GM12864 (cell line): ENCODE data around the gene PIEZO2.

Experiments
- DNase-seq: peaks from one replicate; pipeline ENCODE4 v3.0.0-alpha.2; 2011; ENCODE audit warnings: low read depth
- H3K4me3 ChIP-seq: 2 replicates; pipeline ENCODE4 v1.5.1; 2011; ENCODE audit warnings: mild to moderate bottlenecking, low read depth, low read length, control low read depth
- TF ChIP-seq, protein P1 (sequence below): IDR thresholded peaks from 2 replicates; pipeline ENCODE4 v1.5.1; 2011; ENCODE audit warnings: low read depth, mild to moderate bottlenecking, moderate library complexity, low read length, control low read depth, inconsistent platforms; ENCODE audit errors: missing control alignments

The PIEZO2 gene

DNA sequence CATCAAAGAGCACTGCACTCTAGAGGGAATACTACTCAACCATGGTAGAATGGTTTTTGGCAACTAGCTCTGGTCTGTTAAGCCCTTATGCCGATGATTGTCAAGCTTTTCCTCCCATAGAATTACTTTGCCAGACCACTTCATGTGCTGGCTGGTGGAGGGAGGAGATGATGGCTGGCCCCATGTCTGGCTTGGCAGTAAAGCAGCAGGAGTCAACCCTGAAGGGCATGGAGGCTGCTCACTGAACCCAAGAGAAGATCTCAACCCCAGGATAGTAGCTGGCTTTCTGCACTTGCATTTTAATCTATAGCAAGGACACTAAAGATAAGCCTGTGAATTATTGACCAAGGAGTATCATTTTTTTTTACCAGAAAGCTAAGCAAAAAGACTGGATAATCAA lies 309.9 kb downstream of the PIEZO2 start:
- DNase-seq: no peak
- TF ChIP-seq, protein P1, sequence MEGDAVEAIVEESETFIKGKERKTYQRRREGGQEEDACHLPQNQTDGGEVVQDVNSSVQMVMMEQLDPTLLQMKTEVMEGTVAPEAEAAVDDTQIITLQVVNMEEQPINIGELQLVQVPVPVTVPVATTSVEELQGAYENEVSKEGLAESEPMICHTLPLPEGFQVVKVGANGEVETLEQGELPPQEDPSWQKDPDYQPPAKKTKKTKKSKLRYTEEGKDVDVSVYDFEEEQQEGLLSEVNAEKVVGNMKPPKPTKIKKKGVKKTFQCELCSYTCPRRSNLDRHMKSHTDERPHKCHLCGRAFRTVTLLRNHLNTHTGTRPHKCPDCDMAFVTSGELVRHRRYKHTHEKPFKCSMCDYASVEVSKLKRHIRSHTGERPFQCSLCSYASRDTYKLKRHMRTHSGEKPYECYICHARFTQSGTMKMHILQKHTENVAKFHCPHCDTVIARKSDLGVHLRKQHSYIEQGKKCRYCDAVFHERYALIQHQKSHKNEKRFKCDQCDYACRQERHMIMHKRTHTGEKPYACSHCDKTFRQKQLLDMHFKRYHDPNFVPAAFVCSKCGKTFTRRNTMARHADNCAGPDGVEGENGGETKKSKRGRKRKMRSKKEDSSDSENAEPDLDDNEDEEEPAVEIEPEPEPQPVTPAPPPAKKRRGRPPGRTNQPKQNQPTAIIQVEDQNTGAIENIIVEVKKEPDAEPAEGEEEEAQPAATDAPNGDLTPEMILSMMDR: no peak
- no peak overlapping the region for H3K4me3 ChIP-seq

DNA sequence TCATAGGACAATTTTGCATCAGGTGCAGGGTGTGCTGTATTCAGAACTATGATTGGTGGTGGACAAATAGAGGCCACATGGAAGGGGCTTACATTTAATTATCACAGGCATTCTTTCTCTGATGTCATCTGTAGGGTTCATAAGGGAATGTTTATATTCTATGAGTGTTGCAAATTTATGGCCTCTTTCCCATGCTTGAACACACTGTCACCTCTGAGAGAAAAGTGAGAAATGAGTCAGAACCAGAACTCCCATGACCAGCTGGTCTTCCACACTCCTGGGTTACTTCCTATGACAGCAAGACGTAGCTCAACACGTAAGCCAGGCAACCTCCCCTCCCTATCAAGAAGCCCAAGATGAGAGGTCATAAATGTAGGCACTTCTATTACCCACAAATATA lies 310.8 kb downstream of the PIEZO2 start:
- DNase-seq: no peak
- no peak overlapping the region for H3K4me3 ChIP-seq
- TF ChIP-seq, protein P1: no peak

DNA sequence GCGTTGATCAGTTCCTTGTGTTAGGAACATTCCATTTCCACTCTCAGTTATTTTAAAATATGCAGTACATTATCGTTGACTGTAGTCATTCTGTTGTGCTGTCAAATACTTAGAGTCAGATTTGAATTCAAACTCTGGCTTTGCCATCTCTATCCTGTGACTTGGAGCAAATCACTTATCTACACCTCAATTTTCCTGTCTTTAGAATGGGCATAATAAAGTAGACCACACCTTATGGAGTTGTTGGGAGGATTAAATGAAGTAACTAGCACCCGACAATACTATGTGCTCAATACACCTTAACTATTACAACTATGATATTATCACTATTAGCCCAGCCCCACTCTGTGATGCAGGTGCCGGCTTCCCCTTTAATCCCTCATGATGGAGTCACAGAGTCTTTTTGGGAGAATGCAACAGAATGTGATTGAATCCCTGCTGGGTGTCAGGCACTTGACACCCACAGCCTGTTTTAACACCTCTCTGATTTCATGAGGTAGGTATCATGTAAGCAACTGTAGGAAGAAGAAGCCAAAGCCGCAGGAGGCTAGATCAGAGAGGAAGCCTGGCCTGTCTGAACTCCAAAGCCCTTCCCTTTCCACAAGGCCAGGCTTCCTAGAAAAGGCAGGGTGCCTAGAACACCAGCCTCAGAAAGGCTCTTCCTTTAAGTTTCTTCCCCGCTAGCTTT lies 315.1 kb downstream of the PIEZO2 start:
- TF ChIP-seq, protein P1: no peak
- H3K4me3 ChIP-seq: no peak overlapping the region
- DNase-seq: no peak

DNA sequence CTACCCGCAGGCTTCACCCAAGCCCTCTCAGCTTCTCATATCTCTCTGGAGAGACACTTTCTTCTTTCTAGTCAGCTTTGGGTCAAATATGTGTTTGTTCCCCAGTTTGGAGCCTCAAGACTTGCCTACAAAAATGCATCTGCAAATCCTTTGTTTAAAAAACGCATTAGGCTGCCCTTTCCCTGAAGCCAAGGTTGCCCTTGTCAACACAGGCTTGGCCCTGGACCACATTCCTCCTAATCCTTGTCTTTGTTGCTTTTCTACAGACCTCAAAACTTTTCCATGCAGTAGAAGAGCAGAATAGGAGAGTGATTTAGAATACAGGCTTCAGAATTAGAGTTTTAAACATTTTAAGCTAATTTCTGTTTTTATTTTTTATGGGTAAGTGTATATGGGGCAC lies 315.7 kb downstream of the PIEZO2 start:
- H3K4me3 ChIP-seq: no peak overlapping the region
- TF ChIP-seq, protein P1: no peak
- DNase-seq: no peak

GRCh38 chr18:10826400-10826799 lies 323.0 kb downstream of the PIEZO2 start:
- H3K4me3 ChIP-seq: no peak overlapping the region
- TF ChIP-seq, protein P1: no peak
- no peak for DNase-seq

GRCh38 chr18:10822456-10822855 lies 326.9 kb downstream of the PIEZO2 start:
- TF ChIP-seq, protein P1: no peak
- no peak for DNase-seq
- H3K4me3 ChIP-seq: no peak overlapping the region

DNA sequence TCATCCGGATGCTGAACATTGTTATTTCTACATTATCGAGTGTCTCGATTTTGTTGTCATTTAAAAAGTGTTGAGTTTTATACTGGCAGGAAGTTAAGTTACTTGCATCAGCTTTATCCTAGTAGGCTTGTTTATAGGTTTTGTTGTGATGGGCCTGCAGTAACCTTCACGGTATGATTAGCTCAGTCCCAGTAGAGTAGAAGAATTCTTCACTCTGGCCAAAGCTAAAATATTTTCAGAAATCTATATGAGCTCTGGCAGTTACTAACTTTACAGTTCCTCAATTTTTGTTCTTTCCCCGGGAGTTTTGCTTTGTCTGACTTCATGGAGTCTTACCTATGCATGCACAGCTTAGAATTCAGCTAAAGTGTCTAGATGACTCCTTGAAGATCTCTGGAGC lies 328.7 kb downstream of the PIEZO2 start:
- DNase-seq: no peak
- H3K4me3 ChIP-seq: no peak overlapping the region
- TF ChIP-seq, protein P1: no peak
